Prostate gland (tissue), 2 donors: Measurements from ENCODE around the gene ERC2. TPM values are rescaled to one million over a fixed set of nuclear protein-coding genes. Genes with fewer than 3 reads are reported as not detected.

Experiments used
- DNase-seq: peaks from one replicate; pipeline ENCODE4 v3.0.0-alpha.2; 2019; ENCODE audit warnings: low spot score
- H3K27ac ChIP-seq, 2 donors: fragments of 200-600 bp; sonication (generic); 2 replicates each; pipeline ENCODE4 v1.5.1; 2017 to 2019
- H3K27me3 ChIP-seq: fragments of 200-600 bp; sonication (generic); replicated peaks from 2 replicates; pipeline ENCODE4 v1.5.1; 2019; ENCODE audit not compliant: insufficient read depth
- H3K36me3 ChIP-seq, 2 donors: fragments of 200-600 bp; sonication (generic); 1 replicate in 1 of 2; 2 replicates in 1 of 2; pipeline versions ENCODE4 v1.5.1 to v1.8.1; 2017 to 2019
- H3K4me1 ChIP-seq: fragments of 200-600 bp; sonication (generic); replicated peaks from 2 replicates; pipeline ENCODE4 v1.5.1; 2019
- H3K4me3 ChIP-seq, 2 donors: fragments of 200-600 bp; sonication (generic); 2 replicates each; pipeline ENCODE4 v1.5.1; 2017 to 2019
- H3K9me3 ChIP-seq: fragments of 200-600 bp; sonication (generic); 2 replicates; pipeline ENCODE4 v1.5.1; 2017
- CTCF ChIP-seq, 4 experiments: fragments of 200-600 bp in 2 of 4; fragments of 450-650 bp in 2 of 4; sonication (generic) in 2 of 4; IDR thresholded peaks; 1 replicate in 3 of 4; 2 replicates in 1 of 4; pipeline ENCODE4 v1.5.1; 2016 to 2019; ENCODE audit warnings: antibody characterized with exemption in 4 of 4, mild to moderate bottlenecking in 2 of 4, moderate library complexity in 2 of 4
- POLR2A ChIP-seq: fragments of 450-650 bp; IDR thresholded peaks from one replicate; pipeline ENCODE4 v1.6.1; 2016; ENCODE audit warnings: antibody characterized with exemption, mild to moderate bottlenecking
- POLR2AphosphoS5 ChIP-seq: sonication (generic); formaldehyde crosslinking; IDR thresholded peaks from one replicate; pipeline ENCODE4 v1.6.1; 2017; ENCODE audit warnings: antibody characterized with exemption
- WGBS: methylation state at CpG from one replicate; pipeline ENCODE4 v1.1.5; 2018; 5-methylcytosine and 5-hydroxymethylcytosine counted together
- intact Hi-C: fragments of 100-400 bp; cut with DNase I; formaldehyde crosslinking; loops from one replicate; pipeline ENCODE4 v1.14.2; 2022
- total RNA-seq, 2 donors: library from RNA; depleted of rRNA; stranded (reverse); fragments of >200 nt; gene quantifications; one replicate each; pipeline ENCODE4 v1.1.0, GENCODE V29; 2016

The ERC2 gene
- total RNA-seq, 2 donors from 2014 or later, result 1.0 to 2.7 TPM

- Histone ChIP-seq H3K9me3 (no peaks in the 10 kb centered on the region), H3K27me3 (no peaks in the 10 kb centered on the region), H3K36me3 (no peaks in the 10 kb centered on the region), H3K4me3 (no peak overlapping the region), H3K4me1 (no peaks in the 10 kb centered on the region), H3K27ac (no peak overlapping the region)
- intact Hi-C loops, result no loop called here
- WGBS, result 50% methylated on average over 8 of the region's 10 CpGs
- no peak for TF ChIP-seq CTCF (IDR thresholded peaks at IDR 0.05)
- no peak for TF ChIP-seq POLR2A
- TF ChIP-seq POLR2AphosphoS5, result peak; percentile 35
- peak; percentile 51 for DNase-seq
These were observed 941.8 kb downstream of the ERC2 start for GRCh38 chr3:55526332-55527030.

- 88% methylated on average over 3 of the region's 3 CpGs for WGBS
These were observed 942.8 kb downstream of the ERC2 start for GRCh38 chr3:55525436-55525835.

GRCh38 chr3:55524565-55525244 lies 943.6 kb downstream of the ERC2 start:
- 42% methylated on average over 4 of the region's 4 CpGs for WGBS
- no peak for TF ChIP-seq POLR2A
- TF ChIP-seq CTCF (IDR thresholded peaks at IDR 0.05), result no peak
- no peak for TF ChIP-seq POLR2AphosphoS5
- DNase-seq, result no peak
- Histone ChIP-seq H3K4me1 (no peaks in the 10 kb centered on the region), H3K4me3 (no peak overlapping the region), H3K36me3 (no peaks in the 10 kb centered on the region), H3K27me3 (no peaks in the 10 kb centered on the region), H3K27ac (no peak overlapping the region), H3K9me3 (no peaks in the 10 kb centered on the region)
- intact Hi-C loops, result no loop called here

More at GRCh38 chr3:55525436-55525835, 942.8 kb downstream of the ERC2 start:
- Histone ChIP-seq H3K27me3 (no peaks in the 10 kb centered on the region), H3K4me3 (no peak overlapping the region), H3K4me1 (no peaks in the 10 kb centered on the region), H3K9me3 (no peaks in the 10 kb centered on the region), H3K27ac (no peak overlapping the region), H3K36me3 (no peaks in the 10 kb centered on the region)
- DNase-seq, result no peak
- intact Hi-C loops, result no loop called here
- TF ChIP-seq POLR2A, result no peak
- no peak for TF ChIP-seq POLR2AphosphoS5
- TF ChIP-seq CTCF (IDR thresholded peaks at IDR 0.05), result no peak

- H3K4me3 ChIP-seq, result no peak overlapping the region
- WGBS, result 86% methylated on average over 2 of the region's 2 CpGs
- H3K4me1 ChIP-seq, result no peaks in the 10 kb centered on the region
- H3K9me3 ChIP-seq, result no peaks in the 10 kb centered on the region
- H3K27me3 ChIP-seq, result no peaks in the 10 kb centered on the region
- no peak for TF ChIP-seq CTCF (IDR thresholded peaks at IDR 0.05)
- no peak for TF ChIP-seq POLR2A
- TF ChIP-seq POLR2AphosphoS5, result no peak
- no peak for DNase-seq
- no peaks in the 10 kb centered on the region for H3K36me3 ChIP-seq
- intact Hi-C loops, result no loop called here
- H3K27ac ChIP-seq, result no peak overlapping the region
These were observed 944.8 kb downstream of the ERC2 start for GRCh38 chr3:55523471-55523870.
